Skin of body (tissue), 2 donors: Measurements from ENCODE around the gene DCLK3. TPM values are rescaled to one million over a fixed set of nuclear protein-coding genes. Genes with fewer than 3 reads are reported as not detected.

ENCODE experiments used
- DNase-seq: peaks from one replicate; lab custom pipeline; 2025; lab: John Stamatoyannopoulos, UW
- total RNA-seq: library from RNA; depleted of rRNA; stranded (reverse); fragments of >200 nt; gene quantifications from one replicate; pipeline ENCODE4 v1.2.3, GENCODE V29; 2014

The DCLK3 gene
- total RNA-seq, 1 donor from 2014 or later, result 1.1 TPM

- no peak for DNase-seq
These were observed 86.9 kb downstream of the DCLK3 start for GRCh38 chr3:36677331-36678007.

GRCh38 chr3:36674816-36675215 lies 89.5 kb downstream of the DCLK3 start:
- no peak for DNase-seq

GRCh38 chr3:36669764-36670163 lies 94.6 kb downstream of the DCLK3 start:
- DNase-seq, result no peak

GRCh38 chr3:36666166-36666565 lies 98.2 kb downstream of the DCLK3 start:
- DNase-seq, result no peak

- DNase-seq, result no peak
These were observed 100.6 kb downstream of the DCLK3 start for GRCh38 chr3:36663666-36664291.

DNA sequence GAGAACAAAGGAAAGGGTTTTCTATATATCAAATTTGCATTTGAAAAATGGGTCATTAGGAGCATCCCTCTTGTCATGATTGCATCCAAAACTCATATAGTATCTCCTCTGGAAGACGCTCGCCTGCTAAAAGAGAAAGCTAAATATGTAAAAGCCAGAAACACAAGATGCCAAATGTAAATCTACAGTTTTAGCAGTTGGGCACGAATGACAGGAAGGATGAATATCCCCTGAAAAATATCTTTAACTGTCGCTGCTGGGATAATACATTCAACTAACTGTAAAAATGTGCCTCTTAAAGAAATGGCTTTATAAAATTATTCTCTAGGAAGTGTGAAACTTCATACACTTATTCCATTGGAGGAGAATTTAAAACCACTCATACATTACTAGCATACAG lies 101.7 kb downstream of the DCLK3 start:
- DNase-seq, result no peak

Other genes with a start within 250 kb of the DCLK3 start
- gene TRANK1, start 180.5 kb upstream of the DCLK3 start, total RNA-seq, result 7.9 TPM
- 27.5 TPM for gene EPM2AIP1, start 228.6 kb upstream of the DCLK3 start, total RNA-seq
- 50.9 TPM for gene MLH1, start 229.0 kb upstream of the DCLK3 start, total RNA-seq